Measurements from ENCODE around the gene PAPOLG.
"Not testable (repeated sequence)": the region's sequence is repeated elsewhere in the genome, so short reads cannot be mapped to it uniquely, and the experiment has no call there.

PAPOLG gene

GRCh38 chr2:60775048-60775639 is 19.1 kb downstream of the PAPOLG start:
- DNase-seq (ENCODE audit: low read depth) = no peak

GRCh38 chr2:60778352-60778751 is 22.3 kb downstream of the PAPOLG start:
- no peak for DNase-seq (ENCODE audit: low read depth)

DNA sequence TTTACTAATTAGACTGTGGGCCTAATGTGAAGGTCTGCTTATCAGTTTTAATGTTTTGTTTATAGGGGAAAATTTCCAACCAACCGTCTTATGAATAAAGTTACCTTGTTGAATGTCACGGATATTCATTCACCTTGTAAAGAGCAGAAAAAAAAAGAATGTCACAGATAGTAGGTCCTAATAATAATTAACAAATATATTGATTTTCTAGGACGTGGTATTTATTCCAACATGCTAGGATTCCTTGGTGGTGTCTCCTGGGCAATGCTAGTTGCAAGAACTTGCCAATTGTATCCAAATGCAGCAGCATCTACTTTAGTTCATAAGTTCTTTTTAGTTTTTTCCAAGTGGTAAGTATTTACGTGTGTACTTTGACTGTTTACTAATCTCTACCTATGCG is 23.4 kb downstream of the PAPOLG start:
- DNase-seq (ENCODE audit: low read depth) = no peak

DNA sequence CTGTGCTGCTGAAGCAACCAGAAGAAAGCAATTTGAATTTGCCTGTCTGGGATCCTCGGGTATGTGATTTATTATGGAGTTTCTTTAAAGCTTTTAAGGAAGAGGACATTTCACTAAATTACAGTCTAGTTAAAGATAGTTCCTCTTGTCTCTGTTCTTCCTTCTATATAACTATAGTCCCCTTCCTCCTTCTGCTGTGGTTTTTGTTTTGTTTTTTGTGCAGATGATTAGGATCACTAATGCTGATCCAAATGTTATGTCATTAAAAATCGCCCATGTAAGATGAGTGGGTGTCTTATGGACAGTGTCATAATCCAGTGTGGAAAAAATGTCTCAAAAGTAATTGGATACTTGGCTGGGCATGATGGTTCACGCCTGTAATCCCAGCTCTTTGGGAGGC is 24.7 kb downstream of the PAPOLG start:
- DNase-seq (ENCODE audit: low read depth) = no peak

DNA sequence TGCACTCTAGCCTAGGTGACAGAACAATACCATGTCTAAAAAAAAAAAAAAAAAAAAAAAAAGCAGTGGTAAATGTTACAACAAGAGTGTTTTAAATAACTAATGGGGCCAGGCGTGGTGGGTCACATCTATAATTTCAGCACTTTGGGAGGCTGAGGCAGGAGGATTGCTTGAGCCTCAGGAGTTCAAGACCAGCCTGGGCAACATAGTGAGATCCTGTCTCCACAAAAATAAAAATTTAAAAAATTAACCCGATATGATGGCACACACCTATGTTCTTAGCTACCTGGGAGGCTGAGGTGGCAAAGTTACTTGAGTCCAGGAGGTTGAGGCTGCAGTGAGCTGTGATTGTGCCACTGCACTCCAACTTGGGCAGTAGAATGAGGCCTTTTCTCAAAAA is 37.1 kb downstream of the PAPOLG start:
- DNase-seq (ENCODE audit: low read depth) = no peak

- DNase-seq (ENCODE audit: low read depth) = no peak
Measured at GRCh38 chr2:60794271-60794863, 38.3 kb downstream of the PAPOLG start.

DNA sequence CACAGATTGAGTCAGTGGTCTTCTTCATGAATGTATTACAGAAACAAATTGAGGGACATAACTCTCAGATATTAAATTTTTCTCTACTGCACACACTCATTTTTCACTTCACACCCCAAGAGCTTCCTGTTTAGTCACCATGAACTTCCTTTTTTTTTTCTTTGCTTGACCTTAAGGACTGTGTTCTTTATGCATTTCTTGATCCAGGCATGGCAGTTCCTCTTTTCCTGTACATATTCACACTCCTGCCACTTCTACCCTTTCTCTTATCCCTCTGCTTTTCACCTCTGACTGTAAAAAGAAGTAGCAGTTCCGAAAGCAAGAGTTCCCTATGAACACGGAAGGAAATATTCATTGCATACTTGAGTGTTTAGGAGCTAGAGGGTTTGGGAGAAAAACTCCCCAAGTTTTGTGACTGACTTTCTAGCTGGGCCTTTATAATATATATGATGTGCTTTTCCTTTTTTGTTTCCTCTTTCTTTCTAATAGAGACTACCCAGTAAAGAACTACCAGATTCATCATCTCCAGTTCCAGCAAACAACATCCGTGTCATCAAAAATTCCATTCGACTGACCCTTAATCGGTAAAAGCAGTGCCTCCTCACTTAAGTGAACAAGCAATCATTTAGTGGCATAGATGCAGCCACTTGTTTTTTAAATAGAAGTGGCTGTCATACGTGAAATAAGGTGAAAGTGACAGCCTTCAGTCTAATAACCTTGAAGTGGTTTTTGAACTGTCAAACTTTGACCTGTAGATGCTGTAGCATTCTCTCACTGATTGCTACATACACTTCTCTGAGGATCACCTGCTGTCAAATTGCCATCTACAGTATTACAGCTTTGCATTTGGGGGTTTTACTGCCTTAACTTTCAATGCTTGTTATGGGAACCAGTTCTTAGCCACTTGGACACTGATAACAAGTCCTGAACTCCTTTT is 40.8 kb downstream of the PAPOLG start:
- no peak for DNase-seq (ENCODE audit: low read depth)

- DNase-seq (ENCODE audit: low read depth) = no peak
Measured at GRCh38 chr2:60804473-60804872, 48.4 kb downstream of the PAPOLG start.

DNA sequence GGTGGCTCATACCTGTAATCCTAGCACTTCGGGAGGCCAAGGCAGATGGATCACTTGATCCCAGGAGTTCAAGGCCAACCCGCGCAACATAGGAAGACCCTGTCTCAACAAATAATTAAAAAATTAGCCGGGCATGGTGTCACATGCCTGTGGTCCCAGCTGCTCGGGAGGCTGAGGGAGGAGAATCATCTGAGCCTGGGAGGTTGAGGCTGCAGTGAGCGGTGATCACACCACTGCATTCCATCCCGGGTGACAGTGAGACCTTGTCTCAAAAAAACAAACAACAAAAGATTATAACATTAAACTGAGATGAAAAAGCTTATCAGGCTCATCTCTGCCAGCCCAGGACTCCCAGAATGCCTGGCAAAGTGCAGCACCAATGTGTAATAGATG is 50.5 kb downstream of the PAPOLG start:
- DNase-seq (ENCODE audit: low read depth) = no peak

DNA sequence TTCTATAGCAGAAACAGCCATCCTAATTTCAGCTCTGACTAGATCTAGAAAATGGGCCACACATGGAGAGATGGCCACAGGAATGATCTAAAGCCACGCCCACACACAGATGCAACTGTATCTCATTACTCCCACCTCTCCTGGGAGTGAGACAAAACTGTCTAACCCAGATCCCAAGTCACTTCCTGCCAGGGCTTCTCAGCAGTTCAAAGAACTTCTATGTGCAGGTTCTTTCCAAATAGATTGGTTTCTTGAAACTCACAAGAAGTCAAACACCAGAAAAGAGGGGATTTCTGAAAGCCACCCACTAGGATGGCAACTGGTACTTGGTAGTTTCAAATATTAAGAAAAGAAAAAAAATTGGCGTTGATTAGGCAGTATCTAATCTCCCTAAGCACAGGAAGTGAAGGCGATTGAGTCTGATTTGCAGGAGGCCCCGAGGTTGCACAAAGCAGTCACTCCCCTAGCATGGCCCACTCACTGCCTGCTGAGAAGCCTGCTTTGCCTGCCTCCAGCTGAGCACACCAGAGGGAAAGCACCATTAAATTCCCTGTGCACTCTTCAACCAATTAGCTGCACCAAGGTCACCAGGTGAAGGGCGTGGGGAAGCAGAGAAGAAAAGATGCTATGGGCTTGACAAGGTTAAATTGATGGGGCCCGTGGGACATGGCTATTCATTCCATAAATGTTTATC is 51.1 kb downstream of the PAPOLG start:
- DNase-seq (ENCODE audit: low read depth) = no peak

GRCh38 chr2:60808330-60808801 is 52.3 kb downstream of the PAPOLG start:
- no peak for DNase-seq (ENCODE audit: low read depth)

DNA sequence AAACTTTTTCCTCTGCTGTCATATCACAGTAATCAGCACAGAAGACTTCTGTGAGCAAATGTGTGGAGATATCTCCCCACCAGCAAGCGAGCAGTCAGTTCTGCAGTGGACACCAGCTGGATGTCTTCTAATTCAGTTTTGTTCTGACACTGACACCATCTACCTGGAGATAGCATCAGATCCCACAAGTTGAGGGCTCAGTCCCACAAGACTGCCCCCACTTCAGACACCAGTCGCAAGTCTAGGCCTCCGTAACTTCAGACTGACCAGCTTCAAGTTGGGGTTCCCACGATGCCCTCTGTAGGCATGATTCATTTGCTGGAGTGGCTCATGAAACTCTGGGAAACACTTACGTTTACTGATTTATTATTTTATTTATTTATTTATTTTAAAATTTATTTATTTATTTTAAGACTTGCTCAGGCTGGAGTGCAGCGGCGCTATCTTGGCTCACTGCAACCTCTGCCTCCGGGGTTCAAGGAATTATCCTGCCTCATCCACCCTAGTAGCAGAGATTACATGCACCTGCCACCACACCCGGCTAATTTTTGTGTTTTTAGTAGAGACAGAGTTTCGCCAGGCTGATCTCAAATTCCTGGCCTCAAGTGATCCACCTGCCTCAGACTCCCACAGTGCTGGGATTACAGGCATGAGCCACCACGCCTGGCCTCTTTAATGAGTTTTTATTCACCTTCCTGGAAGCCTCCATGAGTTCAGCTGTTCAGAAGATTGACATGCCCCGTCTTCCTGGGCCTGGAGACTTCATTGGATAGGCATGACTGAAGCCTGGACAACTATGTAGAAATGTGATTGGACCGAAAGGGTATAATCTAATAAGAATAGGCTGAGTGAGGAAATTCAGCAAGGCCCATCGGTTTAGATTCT is 55.7 kb downstream of the PAPOLG start:
- no peak for DNase-seq (ENCODE audit: low read depth)

DNA sequence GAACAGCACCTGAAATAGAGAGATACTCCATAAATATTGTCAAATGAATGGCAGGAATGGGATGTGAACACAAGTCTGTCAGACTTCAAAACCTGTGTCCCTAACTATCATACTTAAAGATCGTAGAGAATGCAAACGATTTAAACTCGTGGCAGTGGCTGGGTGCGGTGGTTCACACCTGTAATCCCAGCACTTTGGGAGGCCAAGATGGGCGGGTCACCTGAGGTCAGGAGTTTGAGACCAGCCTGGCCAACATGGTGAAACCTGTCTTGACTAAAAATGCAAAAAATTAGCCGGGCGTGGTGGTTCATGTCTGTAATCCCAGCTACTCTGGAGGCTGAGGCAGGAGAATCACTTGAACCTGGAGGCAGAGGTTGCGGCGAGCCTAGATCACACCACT is 61.1 kb downstream of the PAPOLG start:
- DNase-seq (ENCODE audit: low read depth) = not testable (repeated sequence)

- DNase-seq (ENCODE audit: low read depth) = peak; percentile 29
Measured at GRCh38 chr2:60818272-60818671, 62.2 kb downstream of the PAPOLG start.

DNA sequence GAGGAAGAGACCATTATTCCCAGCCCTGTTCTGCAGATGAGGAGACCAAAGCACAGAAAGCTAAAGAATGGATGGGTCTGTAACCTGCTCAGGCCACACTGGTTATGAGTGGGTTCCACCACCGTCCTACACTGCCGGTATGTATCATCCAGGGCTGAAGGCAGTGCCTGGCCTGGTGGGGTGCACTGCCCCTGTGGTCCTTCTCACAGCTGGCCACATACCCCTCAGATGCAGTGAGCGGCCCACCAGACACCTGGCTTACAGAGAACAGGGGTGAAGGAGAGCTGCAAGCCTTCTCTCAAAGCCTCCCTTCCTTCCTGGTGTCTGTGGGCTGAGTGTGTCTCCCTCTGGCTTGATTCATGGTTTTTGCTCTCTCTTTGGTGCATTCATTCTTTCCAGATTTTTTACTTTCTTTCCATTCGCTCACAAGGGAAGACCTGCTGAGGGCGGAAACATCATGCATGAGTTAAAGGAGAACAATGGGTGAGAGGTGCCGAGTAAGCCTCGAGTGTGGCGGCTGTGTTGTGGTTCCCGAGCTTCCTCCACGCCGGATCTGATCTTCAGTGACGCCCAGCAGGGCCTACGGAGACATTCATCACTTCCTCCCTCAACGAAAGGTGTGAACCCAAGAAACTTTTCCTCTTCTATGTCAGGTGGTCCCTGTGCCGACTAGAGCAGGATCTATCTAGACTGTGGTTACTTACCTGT is 63.2 kb downstream of the PAPOLG start:
- peak; percentile 79 for DNase-seq (ENCODE audit: low read depth)

DNA sequence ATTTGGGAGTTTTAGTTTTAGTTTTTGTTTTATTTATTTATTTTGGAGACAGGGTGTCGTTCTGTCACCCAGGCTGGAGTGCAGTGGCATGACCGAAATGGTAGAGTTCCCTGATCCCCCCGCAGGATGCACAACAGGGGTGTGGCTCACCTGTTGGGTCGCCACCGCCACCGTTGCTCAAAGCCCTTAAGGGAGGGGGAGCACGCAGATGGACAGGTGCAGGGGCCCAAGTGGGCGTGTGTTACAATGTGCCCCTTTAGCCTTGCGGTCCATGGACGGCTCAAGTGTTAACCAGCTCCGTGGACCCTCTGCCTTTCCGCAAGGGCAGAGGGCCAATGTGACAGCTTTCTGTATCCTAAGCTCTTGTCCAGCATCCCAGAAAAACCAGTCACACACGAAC is 63.9 kb downstream of the PAPOLG start:
- DNase-seq (ENCODE audit: low read depth) = no peak

- DNase-seq (ENCODE audit: low read depth) = no peak
Measured at GRCh38 chr2:60820416-60821132, 64.5 kb downstream of the PAPOLG start.

DNA sequence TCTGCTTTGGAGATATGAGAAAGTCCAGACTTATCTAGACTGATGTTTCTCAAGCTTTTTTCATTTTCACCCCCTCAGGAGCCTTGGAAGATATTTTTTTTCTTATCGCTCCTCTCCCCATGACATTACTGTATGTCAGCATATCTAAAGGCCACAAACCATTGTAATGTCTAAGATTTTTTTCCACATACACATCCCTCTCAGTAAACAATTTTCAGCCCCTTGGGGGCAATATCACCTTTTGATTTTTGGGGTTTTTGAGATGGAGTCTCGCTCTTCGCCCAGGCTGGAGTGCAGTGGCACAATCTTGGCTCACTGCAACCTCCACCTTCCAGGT is 65.0 kb downstream of the PAPOLG start:
- DNase-seq (ENCODE audit: low read depth) = no peak

GRCh38 chr2:60821587-60822302 is 65.7 kb downstream of the PAPOLG start:
- DNase-seq (ENCODE audit: low read depth) = no peak

GRCh38 chr2:60822987-60823386 is 66.9 kb downstream of the PAPOLG start:
- DNase-seq (ENCODE audit: low read depth) = no peak
